ENCODE measurements around the gene CMSS1.

DNA sequence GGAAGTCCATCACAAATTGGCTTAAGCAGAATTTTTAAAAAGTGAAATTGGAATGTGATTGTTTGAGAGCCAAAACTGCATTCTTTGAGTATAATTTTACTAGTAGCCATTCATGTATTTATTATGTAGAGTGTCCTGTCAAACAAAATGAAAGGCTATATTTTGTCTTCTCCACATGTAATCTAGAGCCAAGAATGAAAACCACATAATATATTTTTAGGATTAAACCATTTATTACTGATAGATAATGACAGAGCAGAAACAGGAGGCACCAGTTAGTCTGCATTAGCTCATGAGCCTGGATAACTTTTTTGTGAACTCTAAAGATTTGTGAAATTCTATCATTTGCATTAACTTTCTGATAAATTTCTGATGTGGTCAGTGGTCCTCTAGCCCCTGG, 166.5 kb downstream of the CMSS1 start:
- TF ChIP-seq TCF7L2 (IDR thresholded peaks at IDR 0.05; ENCODE audit: low read depth, low read length) (no peak), USF2 (IDR thresholded peaks at IDR 0.05; ENCODE audit: low read depth, low read length) (no peak), USF2 (CRISPR knock-in tag; IDR thresholded peaks at IDR 0.05; ENCODE audit: borderline replicate concordance) (no peak)

Measured in HepG2 (cell line).